CD4-positive, alpha-beta T cell treated with Interleukin-12 subunit alpha and Interleukin-12 subunit beta, for 1 hour (primary cell): ENCODE data around the gene FOXN3.

Source experiments
- DNase-seq: peaks from one replicate; pipeline ENCODE4 v3.0.0-alpha.2; 2020

The FOXN3 gene

DNA sequence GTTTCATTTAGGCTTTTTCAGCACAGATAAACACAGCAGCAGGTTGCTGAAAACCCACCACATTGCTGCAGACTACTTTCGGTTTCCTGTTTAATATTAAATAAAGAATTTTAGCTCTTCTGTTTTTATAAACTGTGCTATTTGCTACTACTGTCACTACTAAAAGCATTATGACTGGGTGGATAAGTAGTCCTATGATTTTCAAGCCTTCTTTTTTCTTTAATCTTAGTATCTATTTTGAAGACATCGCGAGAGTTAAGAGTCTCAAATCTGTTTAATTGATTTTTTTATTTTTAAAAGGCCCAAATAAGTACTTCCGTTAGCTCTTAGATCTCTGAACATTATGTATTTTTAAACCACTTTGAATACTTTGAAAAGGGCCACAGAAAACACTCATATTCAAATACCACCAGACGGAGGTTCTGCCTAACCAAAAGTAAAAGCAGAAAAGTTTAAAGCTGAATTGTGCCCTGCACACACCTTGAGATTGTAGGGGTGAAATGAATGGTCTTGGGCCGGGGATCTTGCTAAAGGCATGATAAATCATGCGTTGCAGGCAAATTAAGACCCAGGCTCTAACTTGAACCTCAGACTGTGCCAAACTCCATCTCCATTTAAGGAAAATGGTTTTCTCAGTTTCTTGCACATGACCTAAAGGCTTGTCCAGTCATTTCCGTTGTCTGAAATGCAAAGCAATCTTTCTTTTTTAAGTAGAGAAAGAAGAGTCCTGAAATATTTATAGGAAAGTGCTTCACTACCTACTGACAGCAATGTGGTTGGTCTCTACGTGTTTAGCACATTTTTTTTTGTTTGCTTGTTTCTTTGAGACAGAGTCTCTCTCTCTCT lies 13.6 kb upstream of the FOXN3 start:
- DNase-seq = peak; percentile 61

DNA sequence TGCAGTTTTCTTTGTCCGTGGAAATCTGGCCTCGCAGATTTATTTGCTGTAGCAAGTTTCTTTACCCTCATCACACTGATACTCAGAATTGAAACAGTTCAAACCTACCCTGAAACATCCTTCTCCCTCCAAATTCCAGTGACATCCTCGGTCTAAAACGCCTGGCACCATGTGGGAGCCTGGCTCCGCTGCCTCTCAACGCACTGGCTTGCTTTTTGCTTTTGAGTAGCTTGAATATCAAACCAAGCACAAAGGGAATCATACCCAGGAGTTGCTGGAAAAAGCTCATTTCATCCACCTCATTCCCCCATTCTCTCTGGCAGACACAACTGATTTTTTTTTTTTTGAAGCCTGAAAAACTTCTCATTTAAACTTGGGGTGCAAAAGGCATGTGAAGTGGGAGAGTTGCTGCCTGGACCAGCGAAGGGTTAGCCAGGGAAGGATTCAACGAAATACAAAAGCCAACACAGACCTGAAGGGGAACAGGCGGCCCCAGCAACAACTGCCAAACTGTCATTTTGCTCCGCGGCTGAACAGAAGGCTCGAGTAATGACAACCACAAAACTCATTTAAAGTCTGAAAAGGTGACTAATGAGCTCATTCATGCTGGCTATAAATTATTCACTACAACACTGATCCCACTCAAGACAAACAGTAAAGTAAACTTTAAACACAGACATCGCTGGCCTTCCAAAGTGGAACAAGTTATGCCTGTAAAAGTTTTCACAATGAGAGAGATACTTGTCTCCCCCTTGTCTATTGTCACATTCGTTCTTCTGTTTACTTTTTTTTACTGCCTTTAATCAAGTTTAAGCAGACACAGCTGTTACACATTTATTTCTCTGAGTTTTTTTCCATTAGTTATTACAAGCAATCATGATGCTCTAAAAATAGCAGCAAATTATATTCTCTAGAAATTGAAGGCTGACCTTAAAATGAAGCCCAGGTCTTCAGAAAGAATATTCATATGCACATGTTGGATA lies 12.5 kb upstream of the FOXN3 start:
- peak; percentile 25 for DNase-seq

DNA sequence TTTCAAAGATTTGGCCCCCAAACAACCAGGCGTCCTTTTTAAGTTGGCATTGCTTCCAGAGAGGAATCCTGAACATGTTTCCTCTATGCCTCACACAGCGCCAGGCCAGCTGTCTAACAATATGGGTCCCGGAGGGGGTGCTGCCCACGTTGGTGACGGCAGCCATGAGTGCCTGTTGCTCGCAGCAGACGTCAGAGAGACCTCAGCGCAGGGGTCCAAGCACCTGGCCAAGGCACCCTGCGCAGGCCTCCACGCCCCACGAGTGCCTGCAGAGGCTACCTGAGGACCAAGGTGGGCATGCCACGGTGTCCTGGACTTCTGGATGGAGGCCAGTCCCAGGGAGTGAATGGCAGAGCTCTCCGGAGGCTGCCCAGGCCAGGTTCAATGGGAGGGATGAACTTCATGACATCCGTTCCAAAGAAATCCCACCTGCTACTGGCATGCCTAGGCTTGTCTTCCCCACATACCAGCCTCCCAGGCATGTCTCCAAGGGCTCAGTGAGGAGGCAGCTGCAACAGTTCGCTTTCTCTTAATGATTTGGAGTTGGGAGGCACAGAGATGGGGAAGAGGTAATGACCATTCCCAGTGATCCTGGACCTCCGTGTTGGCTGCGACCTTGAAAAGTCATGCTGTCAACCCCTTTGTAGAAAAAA lies 11.6 kb upstream of the FOXN3 start:
- DNase-seq = no peak

DNA sequence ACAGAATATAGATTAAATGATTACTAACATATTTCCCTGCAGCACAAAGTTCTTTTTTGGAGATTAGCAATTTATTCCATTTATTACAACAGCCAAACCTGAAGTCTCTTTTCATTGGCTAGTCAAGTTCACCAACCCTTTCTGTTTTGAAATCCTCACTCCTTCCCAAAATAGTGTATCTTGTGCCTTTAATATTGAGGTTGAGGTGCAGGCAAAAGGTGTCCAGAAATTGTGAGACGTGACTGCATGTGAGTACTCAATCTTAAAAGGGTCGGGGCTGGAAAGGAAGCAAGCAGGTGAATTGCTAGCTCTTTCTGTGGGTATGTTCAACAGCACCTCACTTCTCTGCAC lies 11.1 kb upstream of the FOXN3 start:
- DNase-seq = no peak

DNA sequence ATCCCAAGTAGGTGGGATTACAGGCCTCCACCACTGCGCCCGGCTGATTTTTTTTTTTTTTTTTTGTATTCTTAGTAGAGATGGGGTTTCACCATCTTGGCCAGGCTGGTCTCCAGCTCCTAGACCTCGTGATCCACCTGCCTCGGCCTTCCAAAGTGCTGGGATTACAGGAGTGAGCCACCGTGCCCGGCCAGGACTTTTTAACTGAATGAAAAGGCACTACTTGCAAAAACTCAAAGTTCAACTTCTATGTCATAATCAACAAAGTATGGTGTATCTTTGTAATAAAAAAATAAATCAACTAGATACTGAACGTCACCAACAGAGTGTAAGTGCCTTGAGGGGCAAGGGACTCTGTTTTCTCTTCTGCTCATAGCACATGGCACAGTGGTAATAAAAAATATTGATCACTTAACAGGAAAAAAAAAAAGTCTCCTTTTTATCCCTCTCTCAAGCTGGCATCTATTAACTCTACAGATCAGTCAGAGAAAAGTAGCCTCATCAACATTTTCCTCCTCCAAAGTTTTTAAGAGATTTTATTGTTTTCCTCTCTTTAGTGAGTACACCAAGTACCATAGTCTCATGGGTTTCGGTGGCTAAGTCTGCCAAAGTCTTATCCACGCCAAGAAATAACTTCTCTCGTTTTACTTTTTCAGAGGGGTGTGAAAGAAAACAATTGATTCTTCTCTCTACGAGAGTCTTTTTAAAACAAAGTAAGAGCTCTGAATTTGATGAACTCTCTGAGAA lies 10.6 kb upstream of the FOXN3 start:
- DNase-seq = no peak

DNA sequence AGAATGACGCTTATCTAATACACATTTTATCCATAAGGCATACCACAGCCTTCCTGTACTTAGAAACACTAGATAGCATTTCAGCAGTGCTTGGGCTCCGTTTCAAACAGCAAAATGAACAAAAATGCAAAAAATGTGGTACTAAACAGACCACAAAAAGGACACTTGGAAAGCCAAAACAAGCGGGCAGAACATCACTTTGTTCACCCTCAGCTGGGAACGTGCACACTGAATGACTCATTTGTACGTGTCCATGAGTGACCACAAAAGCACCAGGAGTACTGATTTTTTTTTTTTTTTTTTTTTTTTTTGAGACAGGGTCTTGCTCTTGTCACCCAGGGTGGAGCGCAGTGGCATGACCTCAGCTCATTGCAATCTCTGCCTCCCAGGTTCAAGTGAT lies 8.9 kb upstream of the FOXN3 start:
- no peak for DNase-seq

DNA sequence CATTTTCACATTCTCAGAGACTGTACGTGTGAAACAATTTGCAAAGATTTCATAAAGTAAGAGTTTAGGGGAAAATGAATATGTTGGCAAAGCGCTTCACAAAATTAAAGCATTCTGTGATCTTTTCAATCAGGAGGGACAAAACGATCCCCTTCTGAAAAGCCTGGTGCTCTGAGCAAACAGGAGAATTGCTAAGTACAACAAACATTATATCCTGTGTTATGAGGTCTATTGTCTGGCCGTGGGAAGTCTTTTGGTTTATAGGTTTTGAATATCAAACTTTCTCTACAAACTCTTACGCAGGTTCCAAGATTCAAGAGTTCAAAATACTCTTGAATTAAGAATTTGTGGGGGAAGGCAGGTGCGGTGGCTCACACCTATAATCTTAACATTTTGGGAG lies 7.2 kb upstream of the FOXN3 start:
- no peak for DNase-seq

GRCh38 chr14:89422952-89423345 lies 5.9 kb upstream of the FOXN3 start:
- no peak for DNase-seq

- DNase-seq = no peak
Measured at GRCh38 chr14:89422181-89422951, 5.3 kb upstream of the FOXN3 start.

GRCh38 chr14:89420502-89420901 lies 3.5 kb upstream of the FOXN3 start:
- DNase-seq = no peak

DNA sequence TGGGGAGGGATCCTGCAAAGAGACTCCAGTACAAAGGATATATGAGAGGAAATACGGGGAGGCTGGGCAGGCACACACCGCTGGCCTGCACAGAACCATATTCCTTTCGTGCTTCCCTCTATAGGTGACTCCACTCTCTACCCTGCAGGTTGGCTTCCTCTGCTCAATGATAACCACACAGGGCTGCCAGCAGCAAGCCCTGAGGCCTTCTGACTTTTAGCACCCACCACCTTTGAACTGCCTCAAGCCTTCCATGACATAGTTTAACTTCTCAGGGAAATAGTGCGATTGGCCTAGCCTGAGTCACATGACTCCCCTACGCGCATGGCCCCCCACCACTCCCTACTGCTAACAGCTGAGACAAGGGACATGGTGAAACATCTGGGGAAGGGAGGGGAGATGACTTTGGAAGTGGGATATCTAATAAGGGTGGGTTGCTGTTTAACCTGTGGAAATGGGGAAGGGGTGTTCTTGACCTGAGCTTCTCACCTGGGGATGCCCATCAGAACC lies 3.0 kb upstream of the FOXN3 start:
- no peak for DNase-seq

DNA sequence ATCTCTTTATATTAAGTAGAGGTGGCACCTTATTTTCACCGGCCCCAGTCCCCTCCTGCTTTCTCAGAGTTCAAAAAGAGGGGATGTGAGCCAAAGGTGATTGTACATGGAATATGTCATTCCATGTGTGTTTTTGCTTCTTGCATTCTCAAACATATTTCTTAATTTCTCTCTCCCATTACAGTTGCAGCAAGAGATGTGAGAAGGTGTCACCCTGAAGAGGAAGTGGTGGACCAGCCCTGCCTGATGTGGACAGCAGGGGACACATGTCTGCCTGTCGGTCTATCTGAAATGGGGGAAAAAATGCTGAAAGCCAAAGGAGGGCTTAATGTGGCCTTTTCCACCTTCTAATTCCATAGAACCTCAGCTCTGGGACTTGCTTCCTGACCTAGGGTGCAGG lies 1.9 kb upstream of the FOXN3 start:
- DNase-seq = no peak

DNA sequence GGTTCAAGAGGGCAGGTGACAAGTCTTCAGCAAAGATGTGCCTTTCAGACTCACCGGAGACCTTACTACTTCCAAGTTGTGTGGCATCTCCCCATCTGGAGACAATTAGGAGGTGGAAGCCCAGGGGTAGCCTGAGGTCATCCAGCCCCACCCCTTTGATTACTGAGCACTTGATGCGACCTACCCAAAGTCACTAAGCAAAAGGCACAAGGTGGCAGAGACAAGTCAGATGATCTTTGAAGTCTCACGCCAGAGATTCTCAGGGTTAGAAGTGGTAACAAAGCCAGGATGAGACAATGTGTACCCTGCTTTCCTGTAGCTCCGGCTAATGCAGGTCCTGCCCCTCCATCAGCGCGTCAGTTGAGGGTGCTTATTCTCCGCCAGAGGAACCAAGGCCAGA lies 1.4 kb upstream of the FOXN3 start:
- peak; percentile 33 for DNase-seq

DNA sequence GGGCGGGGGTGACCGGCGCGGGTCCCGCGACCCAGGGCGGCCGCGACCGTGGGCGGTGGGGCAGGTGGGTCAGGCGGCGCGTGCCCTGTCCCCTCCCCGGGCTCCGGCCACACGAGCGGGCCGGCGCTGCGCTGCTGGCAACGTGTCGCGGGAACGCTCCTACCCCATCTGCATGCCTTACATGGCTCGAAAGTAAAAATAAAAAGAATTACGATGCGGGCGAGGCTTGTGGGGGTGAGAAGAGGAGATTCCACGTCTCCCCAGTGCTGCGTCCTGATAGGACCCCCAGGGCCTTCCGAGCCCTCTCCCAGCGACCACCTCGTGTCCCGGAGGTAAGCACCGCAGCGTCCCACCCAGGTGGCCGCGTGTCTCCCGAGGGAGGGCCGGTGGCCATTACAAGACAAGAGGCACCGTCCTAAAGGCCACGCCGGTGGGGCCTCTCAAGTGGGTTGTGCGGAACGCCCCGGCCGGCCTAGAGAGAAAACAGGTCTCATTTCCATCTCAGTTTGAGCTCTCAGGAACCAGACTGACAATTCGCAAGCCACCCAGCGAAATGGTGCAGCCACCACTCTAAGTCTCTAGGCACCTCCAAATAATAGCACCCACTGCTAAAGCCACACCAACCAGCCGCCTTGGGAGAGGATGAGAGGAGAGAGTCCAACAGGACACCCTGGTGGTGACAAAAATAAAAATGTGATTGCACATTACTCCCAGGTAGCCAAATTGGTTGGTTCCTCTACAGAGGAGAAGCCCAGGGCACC lies 612 bp upstream of the FOXN3 start:
- peak; percentile 73 for DNase-seq

DNA sequence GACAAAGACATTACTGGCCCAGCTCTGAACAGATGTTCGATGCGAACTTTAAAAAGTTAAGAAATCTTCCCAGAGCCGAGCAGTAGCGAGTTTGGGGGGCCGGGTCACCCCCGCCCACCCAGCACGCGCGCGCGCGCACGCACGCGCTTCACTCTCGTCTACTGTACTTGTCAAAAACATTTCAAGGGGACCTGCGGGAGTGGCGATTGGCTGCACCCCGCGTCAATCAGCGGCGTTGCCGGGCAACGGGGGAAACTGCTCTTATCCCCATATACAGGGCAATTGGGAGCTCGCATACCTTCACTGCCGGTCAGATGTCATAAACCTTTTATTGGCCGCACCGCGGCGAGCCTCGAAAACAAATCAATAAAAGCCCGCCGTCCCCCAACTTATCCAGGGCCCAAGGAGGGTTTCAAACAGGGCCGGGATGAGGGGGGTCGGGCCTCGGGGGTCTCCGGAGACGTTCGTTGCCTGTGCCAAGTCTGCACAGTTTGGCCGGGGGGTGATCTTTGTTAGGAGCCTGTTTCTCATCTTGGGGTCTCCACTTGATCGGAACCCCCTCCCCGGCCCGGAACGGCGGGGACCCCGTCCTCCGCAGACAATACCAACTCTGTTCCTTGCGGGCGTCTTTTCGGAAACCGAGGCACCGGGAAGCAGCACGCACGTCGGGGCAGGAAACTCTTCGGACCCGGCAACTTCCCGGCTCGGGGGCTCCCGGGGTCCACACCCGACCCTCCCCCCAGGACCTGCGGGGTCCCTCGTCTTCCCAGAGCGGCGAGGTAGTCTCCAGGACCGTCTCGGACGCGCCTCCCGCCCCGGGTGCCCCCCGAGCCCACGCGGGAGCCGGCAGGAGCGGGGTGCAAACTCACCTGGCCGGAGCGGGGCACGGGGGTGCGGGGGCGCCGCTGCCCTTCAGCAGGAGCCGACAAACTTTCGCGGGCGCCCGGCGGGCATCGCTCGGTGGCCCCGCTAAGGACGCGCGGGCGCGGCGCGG lies 734 bp downstream of the FOXN3 start:
- DNase-seq = peak; percentile 99

DNA sequence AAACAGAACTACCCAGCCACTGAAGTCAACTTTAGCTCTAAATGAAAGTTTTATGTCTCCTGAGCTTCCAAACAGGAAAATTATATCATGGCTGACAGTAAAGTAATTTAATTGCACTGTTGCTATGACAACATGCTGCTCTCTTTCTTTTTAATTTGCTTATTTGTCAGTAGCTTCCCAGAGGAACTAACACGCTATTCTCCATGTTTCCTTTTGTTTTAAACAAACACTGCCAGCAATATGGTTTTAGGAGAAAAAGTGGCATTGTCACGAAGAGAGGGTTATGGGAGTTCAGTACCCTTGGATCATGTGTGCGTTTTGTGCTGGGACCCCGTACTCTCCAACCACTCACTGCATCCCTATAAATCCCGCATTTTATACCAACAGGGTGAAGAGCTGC lies 1.9 kb downstream of the FOXN3 start:
- no peak for DNase-seq

GRCh38 chr14:89411976-89412375 lies 5.1 kb downstream of the FOXN3 start:
- DNase-seq = no peak

- DNase-seq = no peak
Measured at GRCh38 chr14:89409961-89410360, 7.1 kb downstream of the FOXN3 start.

DNA sequence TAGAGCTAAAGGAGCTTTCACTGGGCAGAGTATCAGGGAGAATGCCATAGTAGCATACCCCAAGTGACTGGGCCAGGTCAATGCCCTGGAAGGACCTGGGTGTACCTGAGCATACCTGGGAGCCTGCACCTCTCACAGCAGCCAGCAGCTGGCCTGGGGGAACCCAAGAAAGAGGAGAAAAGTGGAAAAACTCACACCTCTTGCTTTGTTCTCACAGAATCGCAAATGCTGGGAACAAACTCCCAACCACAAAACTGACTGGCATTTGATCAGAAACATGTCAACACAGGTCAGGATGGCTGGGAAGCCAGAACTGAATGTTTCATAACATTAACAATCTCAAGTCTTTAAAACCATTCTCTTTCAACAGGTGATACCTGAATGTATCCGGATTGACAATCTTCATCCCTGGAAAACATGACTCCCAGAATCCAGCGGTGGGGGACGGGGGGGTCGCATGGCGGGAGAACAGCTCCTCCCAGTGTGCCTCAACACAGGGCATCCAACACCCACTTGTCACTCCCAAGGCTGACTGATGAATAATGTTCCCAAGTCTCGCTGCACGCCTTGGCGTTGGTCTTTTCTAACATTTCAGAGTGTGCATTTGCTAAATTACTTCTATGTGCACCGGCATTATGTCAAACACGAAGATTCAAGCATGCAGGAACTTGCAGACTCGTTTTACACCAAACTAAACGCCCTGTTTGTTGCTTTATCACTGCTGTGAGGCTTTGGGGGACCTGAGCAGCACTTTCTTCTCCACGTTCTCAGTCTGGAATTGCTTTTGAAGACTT lies 7.9 kb downstream of the FOXN3 start:
- no peak for DNase-seq
